IPS-18c (cell line): ENCODE results near the gene OTOGL.

Experiments
- H3K4me3 ChIP-seq: 2 replicates; pipeline ENCODE4 v1.7.0; 2013; ENCODE audit warnings: low read depth, mild to moderate bottlenecking, low read length, moderate library complexity; ENCODE audit not compliant: insufficient read depth
- H3K9me3 ChIP-seq: one replicate; pipeline ENCODE4 v1.6.1; 2013; ENCODE audit warnings: mild to moderate bottlenecking, low read length, moderate library complexity; ENCODE audit not compliant: control insufficient read depth, insufficient read depth

Gene OTOGL

GRCh38 chr12:80166751-80167150 lies 67.4 kb downstream of the OTOGL start:
- Histone ChIP-seq H3K9me3 (no peaks in the 10 kb centered on the region), H3K4me3 (no peak overlapping the region)

DNA sequence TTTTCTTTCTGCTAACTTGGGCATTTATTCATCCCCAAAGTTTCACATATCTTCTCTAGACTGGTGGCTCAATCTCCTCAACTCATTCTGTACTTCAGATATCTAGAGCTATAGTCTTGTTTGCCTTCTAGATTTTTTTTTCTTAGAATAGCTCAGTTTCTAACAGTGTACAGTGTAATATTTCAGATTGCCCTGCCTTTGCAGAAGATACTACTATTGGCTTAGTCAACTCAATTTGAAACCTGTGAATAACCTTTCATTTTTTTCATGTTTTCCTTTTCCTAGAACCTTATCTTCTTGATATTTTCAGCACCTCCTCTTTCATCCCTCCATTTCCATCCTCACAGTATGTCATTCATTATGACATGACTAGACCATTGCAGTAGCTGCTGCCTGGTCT lies 69.6 kb downstream of the OTOGL start:
- Histone ChIP-seq H3K4me3 (no peak overlapping the region), H3K9me3 (no peaks in the 10 kb centered on the region)

- no peaks in the 10 kb centered on the region for H3K9me3 ChIP-seq
- H3K4me3 ChIP-seq = no peak overlapping the region
These were observed 71.6 kb downstream of the OTOGL start for GRCh38 chr12:80170915-80171314.

GRCh38 chr12:80173083-80173864 lies 73.9 kb downstream of the OTOGL start:
- H3K4me3 ChIP-seq = no peak overlapping the region
- H3K9me3 ChIP-seq = no peaks in the 10 kb centered on the region

GRCh38 chr12:80175307-80175930 lies 76.1 kb downstream of the OTOGL start:
- H3K4me3 ChIP-seq = no peak overlapping the region
- no peaks in the 10 kb centered on the region for H3K9me3 ChIP-seq

DNA sequence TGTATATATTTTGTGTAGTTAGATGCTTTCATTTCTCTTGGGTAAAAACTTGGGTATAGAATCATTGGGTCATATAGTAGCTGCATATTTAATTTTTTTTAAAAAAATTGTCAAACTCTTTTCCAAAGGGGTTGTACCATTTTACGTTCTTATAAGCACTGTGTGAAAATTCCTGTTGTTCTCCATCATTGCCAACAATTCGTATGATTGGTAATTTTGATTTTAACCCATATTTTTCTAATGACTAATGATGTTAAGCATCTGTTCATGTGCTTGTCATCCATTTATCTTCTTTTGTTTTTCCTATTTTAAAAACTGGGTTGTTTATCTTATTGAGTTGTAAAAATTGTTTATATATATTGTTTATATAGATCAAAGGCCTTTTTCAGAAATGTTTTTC lies 77.4 kb downstream of the OTOGL start:
- Histone ChIP-seq H3K9me3 (no peaks in the 10 kb centered on the region), H3K4me3 (no peak overlapping the region)

- no peaks in the 10 kb centered on the region for H3K9me3 ChIP-seq
- H3K4me3 ChIP-seq = no peak overlapping the region
These were observed 79.5 kb downstream of the OTOGL start for GRCh38 chr12:80178846-80179245.

DNA sequence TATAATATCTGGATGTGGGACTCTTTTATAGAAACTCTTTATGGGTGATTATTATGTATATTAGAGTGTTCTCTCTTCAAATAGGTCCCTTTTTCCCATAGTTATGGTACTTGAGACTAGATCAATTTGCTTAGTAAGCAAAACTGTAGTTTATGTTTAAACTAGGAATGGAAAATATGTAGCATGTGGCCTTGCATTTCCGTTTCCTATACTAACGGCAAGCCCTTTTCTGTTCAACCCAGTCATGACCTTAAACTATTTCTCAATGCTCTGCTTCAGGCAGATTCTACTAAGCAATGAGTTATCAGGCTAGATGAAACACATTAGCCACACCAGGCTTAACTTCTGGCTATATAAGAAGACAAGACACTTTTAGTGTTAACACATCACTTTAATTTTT lies 84.6 kb downstream of the OTOGL start:
- Histone ChIP-seq H3K4me3 (no peak overlapping the region), H3K9me3 (no peaks in the 10 kb centered on the region)

- Histone ChIP-seq H3K9me3 (no peaks in the 10 kb centered on the region), H3K4me3 (no peak overlapping the region)
These were observed 85.6 kb downstream of the OTOGL start for GRCh38 chr12:80184926-80185325.

DNA sequence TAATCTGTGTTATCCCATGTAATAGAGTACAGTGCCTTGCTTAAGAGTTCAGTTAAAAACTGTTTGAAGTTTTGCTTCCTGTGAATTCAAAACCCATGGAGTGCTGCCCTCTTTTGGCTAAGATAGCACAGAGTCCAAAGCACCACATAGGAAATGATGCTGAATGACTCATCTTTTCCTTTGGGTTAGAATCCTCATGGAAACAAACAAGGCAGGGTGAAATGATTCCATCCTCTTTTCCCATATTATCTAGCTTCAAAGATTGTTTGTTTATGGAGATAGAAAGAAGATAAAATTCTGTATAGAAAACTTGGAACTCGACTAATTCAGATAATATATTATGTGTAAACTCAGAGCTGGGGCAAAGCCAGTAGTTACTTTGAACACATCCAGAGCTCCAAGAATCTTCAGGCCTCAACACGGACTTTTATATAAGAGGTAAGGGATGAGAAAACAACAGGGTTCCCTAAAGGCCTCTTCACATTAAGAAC lies 87.4 kb downstream of the OTOGL start:
- Histone ChIP-seq H3K9me3 (no peaks in the 10 kb centered on the region), H3K4me3 (no peak overlapping the region)

DNA sequence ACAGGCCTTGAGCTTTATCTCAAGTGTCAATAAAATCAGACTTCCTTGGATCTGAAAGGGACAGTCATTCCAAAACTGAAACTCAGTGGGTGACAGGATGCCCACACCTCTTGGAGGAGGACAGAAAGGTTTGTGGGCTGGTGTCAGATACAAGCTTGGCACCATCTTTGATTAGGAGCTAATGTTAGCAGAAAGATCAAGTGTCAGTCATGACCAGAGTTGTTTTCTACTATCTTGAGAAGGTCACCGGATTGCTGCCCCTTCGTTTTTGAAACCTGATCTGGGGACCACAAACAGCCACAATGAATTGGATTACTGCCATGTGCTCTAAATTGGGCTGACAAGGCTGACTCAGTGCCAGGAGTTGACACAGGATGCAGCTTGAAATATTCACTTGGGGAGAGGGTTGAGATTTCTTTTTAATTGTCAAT lies 88.3 kb downstream of the OTOGL start:
- Histone ChIP-seq H3K4me3 (no peak overlapping the region), H3K9me3 (no peaks in the 10 kb centered on the region)

DNA sequence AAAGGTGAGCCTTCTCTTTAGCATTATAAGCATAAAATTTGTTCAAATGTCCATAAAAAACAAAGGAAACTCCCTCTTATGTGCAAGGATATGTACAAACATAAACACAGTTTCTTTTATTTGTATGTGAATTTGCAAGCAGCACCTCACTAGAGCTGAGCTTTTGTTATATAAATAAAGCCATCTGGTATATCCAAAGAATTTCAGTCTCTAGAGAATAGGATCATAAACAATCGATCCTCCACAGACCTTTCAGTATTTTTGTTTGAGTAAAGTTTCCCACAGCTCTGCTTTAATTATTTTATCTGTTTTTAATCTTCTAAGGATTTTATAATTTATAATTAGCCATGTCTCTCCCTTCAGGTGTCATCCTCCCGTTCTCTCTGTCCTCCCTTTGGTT lies 89.2 kb downstream of the OTOGL start:
- no peaks in the 10 kb centered on the region for H3K9me3 ChIP-seq
- no peak overlapping the region for H3K4me3 ChIP-seq

DNA sequence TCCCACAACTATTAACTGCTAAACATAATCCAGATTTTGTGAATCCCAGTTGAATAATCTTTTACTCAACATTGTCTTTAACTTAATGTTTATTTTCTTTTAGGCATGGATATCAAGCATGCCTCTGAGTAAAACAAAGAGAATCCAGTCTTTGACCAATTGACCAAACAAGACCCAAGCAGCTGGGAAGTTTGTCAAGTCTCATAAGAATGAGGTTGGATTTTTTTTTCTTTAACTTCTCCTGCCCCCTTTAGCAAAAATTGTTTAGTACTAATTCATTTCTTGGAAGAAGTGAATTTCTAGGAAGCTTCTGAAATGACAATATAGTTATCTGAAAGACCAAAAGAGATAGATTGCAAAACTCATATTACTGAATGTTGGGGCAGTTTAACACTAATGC lies 89.9 kb downstream of the OTOGL start:
- Histone ChIP-seq H3K9me3 (no peaks in the 10 kb centered on the region), H3K4me3 (no peak overlapping the region)

- no peaks in the 10 kb centered on the region for H3K9me3 ChIP-seq
- H3K4me3 ChIP-seq = no peak overlapping the region
These were observed 90.7 kb downstream of the OTOGL start for GRCh38 chr12:80190001-80190400.

DNA sequence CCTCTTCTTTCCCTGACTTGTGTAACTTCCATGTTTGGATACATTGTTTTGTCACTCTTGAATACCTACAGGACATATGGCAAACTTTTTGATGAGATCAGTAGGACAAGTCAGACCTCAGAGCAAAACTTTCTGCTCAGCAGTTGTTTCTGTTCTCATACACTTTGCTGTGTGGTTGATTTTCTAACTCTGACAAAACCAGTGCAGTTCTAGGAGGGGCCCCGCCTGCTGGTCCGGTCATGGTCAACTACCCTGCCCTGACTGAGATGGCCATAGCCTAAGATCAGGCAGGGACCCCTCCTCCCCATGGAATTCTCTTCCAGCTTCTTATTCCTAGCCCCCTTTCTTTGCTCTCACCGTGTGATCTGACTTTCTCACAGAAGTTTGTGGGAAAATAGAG lies 92.8 kb downstream of the OTOGL start:
- Histone ChIP-seq H3K9me3 (no peaks in the 10 kb centered on the region), H3K4me3 (no peak overlapping the region)

DNA sequence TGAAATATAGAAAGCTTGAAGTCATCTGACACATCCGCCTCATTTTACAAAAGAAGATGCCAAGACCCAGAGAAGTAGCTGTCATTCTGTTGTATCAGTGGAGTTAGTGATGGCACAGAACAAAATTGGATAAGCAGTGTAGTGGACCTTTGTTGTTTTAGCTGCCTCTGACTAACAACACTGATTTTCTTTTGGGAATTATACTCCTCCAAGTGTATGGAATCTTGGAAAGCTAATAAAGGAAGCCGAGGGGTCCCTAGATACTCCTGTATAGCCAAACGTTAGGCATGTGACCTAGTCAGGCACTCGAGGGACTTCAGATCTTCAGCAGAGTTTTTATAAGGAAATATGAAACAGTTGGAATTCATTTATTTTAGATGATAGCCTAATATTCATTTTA lies 94.5 kb downstream of the OTOGL start:
- no peak overlapping the region for H3K4me3 ChIP-seq
- no peaks in the 10 kb centered on the region for H3K9me3 ChIP-seq

- Histone ChIP-seq H3K4me3 (no peak overlapping the region), H3K9me3 (no peaks in the 10 kb centered on the region)
These were observed 95.9 kb downstream of the OTOGL start for GRCh38 chr12:80195074-80195726.

- Histone ChIP-seq H3K4me3 (no peak overlapping the region), H3K9me3 (no peaks in the 10 kb centered on the region)
These were observed 96.4 kb downstream of the OTOGL start for GRCh38 chr12:80195737-80196136.
